Superior temporal gyrus (tissue), 1 donor: Measurements from ENCODE around the gene EIF4G1.
"Not testable (repeated sequence)": the region's sequence is repeated elsewhere in the genome, so short reads cannot be mapped to it uniquely, and the experiment has no call there.

Source experiments
- DNase-seq: peaks from one replicate; pipeline ENCODE4 v3.0.0-alpha.2; 2016; ENCODE audit errors: extremely low spot score

Gene EIF4G1

DNA sequence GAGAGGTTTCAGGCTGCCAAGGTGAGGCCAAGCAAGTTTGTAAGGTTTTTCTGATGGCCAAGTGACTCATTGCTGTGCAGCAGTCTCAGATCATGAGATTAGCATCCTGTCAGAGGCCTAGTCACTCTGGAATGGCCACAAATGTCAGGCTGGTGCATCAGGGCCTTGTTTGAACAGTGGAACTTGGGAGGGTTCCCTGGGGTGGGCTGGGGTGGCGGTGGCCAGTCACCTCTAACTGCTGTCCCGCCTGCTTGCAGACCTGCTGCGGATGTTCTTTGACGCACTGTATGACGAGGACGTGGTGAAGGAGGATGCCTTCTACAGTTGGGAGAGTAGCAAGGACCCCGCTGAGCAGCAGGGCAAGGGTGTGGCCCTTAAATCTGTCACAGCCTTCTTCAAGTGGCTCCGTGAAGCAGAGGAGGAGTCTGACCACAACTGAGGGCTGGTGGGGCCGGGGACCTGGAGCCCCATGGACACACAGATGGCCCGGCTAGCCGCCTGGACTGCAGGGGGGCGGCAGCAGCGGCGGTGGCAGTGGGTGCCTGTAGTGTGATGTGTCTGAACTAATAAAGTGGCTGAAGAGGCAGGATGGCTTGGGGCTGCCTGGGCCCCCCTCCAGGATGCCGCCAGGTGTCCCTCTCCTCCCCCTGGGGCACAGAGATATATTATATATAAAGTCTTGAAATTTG is 20.2 kb downstream of the EIF4G1 start:
- DNase-seq: no peak

DNA sequence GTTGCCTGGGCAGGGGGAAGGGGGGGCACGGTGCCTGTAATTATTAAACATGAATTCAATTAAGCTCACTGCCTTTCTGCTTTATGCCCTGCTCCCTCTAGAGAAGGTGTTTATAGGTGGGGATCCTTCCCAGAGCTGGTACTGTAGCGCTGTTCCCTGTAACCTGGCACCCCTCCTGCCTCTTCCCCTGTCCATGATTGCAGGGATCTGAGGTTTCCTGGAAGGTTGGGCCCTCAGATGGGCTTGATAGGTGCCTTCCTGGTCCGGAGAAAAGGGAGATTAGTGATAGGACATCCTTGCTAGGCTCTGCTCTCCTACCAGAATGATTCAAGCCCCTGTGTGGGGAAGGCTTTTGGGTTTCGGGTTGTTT is 20.9 kb downstream of the EIF4G1 start:
- DNase-seq: no peak

GRCh38 chr3:184335661-184336546 is 21.5 kb downstream of the EIF4G1 start:
- DNase-seq: peak; percentile 86

GRCh38 chr3:184336547-184337398 is 22.4 kb downstream of the EIF4G1 start:
- peak; percentile 91 for DNase-seq

GRCh38 chr3:184337399-184337714 is 23.0 kb downstream of the EIF4G1 start, which contains the start of gene FAM131A:
Gene FAM131A (plus strand): TSS chr3:184337600. CDS start chr3:184337631, 31 bp downstream.
- peak; percentile 79 for DNase-seq

DNA sequence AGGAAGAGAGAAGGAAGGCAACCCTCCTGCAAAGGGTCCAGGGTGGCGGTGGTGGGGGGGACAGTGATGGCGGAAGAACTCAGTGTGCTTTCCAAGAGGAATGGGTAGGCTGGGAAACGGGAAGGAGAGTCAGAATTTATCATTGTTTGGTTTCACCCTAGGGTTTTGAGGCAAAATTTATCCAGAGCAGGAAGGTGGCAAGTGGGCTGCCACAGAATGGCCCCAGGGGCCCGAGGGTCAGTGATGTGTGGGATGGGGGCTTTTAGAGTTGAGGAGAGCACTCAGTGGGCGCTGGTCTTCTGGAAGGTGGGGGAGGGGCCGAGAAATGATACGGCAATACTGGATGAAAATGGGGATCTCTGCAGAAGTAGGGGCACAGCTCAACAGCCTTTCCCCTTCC is 23.6 kb downstream of the EIF4G1 start:
- DNase-seq: no peak

DNA sequence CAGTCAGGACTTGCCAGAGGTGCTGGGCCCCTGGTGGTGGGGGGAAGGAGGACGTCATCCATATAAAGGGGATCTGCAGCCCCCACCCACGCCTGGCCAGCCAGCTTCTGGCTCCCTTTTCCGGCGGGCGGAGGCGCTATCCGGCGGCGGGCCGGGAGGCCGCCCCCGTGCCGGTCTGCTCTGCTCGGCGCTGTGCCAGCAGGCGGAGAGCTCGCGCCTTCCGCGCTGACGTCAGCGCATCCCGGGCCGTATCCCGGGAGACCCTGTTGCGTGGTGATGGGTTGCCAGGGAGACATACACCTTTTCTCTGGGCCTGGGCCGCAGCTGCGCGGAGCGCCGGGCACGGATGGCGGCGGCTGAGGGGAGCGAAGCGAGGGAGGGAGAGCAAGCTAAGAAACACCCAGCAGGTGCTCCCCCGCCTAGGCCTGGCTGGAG is 24.1 kb downstream of the EIF4G1 start:
- DNase-seq: peak; percentile 75

GRCh38 chr3:184339001-184339400 is 24.6 kb downstream of the EIF4G1 start:
- no peak for DNase-seq

GRCh38 chr3:184339451-184340135 is 25.2 kb downstream of the EIF4G1 start:
- not testable (repeated sequence) for DNase-seq

GRCh38 chr3:184341925-184342324 is 27.5 kb downstream of the EIF4G1 start:
- no peak for DNase-seq

GRCh38 chr3:184343200-184343876 is 28.9 kb downstream of the EIF4G1 start:
- no peak for DNase-seq

GRCh38 chr3:184344579-184345316 is 30.3 kb downstream of the EIF4G1 start:
- DNase-seq: no peak

DNA sequence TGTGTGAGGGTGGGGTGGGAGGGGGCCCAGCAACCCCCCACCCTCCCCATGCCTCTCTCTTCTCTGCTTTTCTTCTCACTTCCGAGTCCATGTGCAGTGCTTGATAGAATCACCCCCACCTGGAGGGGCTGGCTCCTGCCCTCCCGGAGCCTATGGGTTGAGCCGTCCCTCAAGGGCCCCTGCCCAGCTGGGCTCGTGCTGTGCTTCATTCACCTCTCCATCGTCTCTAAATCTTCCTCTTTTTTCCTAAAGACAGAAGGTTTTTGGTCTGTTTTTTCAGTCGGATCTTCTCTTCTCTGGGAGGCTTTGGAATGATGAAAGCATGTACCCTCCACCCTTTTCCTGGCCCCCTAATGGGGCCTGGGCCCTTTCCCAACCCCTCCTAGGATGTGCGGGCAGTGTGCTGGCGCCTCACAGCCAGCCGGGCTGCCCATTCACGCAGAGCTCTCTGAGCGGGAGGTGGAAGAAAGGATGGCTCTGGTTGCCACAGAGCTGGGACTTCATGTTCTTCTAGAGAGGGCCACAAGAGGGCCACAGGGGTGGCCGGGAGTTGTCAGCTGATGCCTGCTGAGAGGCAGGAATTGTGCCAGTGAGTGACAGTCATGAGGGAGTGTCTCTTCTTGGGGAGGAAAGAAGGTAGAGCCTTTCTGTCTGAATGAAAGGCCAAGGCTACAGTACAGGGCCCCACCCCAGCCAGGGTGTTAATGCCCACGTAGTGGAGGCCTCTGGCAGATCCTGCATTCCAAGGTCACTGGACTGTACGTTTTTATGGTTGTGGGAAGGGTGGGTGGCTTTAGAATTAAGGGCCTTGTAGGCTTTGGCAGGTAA is 31.1 kb downstream of the EIF4G1 start:
- DNase-seq: peak; percentile 97

DNA sequence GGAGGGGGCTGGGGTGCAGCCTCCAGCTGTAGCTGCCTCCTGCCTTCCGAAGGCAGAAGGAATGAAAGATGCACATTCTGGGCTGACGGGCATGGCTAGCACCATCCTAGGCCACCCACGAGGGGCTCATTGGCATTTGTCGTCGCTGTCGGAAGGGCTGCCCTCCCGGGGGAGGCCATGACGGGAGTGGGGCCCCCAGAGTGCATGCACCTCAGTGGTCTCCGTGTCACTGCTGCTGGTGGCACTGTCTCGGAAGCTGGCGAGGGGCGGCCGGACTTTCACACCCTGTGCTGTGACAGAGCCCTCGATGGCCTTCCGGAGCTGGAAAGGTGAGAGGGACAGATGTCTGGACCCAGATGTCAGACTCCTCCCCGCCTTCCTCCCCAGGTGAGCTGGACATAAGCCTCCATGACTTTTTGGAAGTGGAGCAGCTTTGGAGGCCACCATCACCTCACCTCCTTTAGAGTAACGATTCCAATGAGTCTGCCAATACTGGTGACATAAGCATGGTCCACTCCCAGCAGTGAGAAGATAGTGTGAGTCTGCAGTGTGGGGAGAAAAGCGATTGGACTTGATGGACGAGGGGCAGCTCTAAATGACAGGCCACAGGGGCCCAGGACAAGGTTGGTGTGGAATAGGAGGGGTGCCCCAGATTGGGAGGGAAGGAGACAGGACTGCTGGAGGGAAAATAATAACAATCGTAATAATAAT is 32.2 kb downstream of the EIF4G1 start:
- DNase-seq: no peak

- no peak for DNase-seq
Observed at GRCh38 chr3:184347321-184348056, 33.1 kb downstream of the EIF4G1 start.

DNA sequence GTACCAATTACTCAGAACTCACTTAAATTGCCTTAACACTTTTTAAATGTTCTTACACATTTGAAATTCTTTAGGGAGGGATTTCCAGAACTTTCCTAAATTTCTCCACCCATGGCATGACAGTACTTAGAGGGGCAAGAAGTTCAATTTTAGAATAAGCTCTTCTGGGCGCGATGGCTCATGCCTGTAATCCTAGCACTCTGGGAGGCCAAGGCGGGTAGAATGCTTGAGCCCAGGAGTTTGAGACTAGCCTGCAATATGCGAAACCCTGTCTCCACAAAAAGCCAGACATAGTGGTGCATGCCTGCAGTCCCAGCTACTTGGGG is 33.6 kb downstream of the EIF4G1 start:
- DNase-seq: no peak

DNA sequence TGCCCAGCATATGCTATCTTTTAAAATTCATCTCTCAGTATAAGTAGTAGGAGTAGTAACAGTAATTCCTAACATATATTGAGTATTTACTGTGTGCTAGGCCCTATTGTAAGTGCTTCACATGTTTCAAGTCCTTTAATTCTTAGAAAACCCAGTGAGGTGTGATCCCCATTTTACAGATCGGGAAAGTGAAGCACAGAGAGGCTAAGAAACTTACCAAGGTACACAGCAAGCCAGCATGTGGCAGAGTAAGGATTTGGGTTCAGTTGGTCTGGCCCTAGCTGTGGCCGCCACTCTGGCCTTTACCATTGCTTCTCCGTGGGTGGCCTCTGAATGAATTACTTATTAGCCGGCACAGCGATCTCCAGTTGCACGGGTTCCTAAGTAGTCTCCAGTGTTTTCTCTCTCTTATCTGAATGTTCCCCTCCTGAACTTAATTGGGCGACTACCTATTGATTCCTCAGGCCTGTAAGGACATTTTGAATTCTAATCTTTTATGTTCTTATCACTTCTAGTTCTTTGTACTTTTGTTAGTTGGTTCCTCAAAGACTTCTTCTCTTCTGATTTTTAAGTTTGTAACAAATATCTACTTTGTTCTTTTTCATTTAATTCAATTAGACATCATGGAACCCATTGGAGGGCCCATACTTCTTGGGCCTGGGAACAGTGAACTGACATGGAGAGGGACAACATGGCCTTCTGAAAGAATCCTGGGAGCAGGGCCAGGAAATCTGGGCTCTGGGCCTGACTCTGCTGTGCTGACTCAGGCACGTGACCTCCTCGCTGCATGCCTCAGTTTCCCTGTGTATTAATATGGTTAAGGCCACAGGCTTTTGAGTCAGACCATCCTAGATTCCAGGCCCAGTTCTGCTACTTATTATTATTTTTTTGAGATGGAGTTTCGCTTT is 35.4 kb downstream of the EIF4G1 start:
- no peak for DNase-seq
